Muscle of leg (tissue), 11 donors: ENCODE results near the gene SQSTM1. TPM values are rescaled to one million over a fixed set of nuclear protein-coding genes. Genes with fewer than 3 reads are reported as not detected.
"Not testable (repeated sequence)": the region's sequence is repeated elsewhere in the genome, so short reads cannot be mapped to it uniquely, and the experiment has no call there.

ENCODE experiments used
- DNase-seq: peaks from one replicate; pipeline ENCODE4 v3.0.0; 2013
- H3K27ac ChIP-seq: one replicate; pipeline ENCODE4 v1.5.1; 2013; ENCODE audit warnings: mild to moderate bottlenecking, low read length, control low read depth
- H3K27me3 ChIP-seq: one replicate; pipeline ENCODE4 v1.6.1; 2013; ENCODE audit warnings: low read length; ENCODE audit not compliant: control insufficient read depth, insufficient read depth
- H3K36me3 ChIP-seq: one replicate; pipeline ENCODE4 v1.6.1; 2013; ENCODE audit warnings: low read length; ENCODE audit not compliant: control insufficient read depth, insufficient read depth
- H3K4me1 ChIP-seq: one replicate; pipeline ENCODE4 v1.6.1; 2013; ENCODE audit warnings: low read length; ENCODE audit not compliant: control insufficient read depth, insufficient read depth
- H3K4me3 ChIP-seq: one replicate; pipeline ENCODE4 v1.5.1; 2013; ENCODE audit warnings: low read length, control low read depth
- H3K9me3 ChIP-seq: replicated peaks from 2 replicates; pipeline ENCODE4 v1.6.1; 2013; ENCODE audit warnings: low read depth, low read length; ENCODE audit not compliant: control insufficient read depth
- WGBS: methylation state at CpG from one replicate; pipeline ENCODE4 v1.1.5; 2013; ENCODE audit warnings: missing lambda C conversion rate; ENCODE audit not compliant: insufficient coverage; 5-methylcytosine and 5-hydroxymethylcytosine counted together
- polyA plus RNA-seq, 8 donors: library from polyadenylated mRNA; unstranded; fragments of 120-200 nt; gene quantifications; one replicate each; pipeline versions ENCODE4 v1.2.1 to v1.2.3, GENCODE V29; 2013; ENCODE audit warnings: inconsistent platforms in 1 of 8, low replicate concordance in 1 of 8; ENCODE audit not compliant: insufficient read length in 8 of 8, insufficient read depth in 1 of 8
- total RNA-seq: library from RNA; stranded (reverse); fragments of 120-200 nt; gene quantifications from one replicate; pipeline ENCODE4 v1.2.4, GENCODE V29; 2013

SQSTM1 gene
- total and polyA plus RNA-seq, 9 donors, result 61.2 to 75.9 (median 71.1) TPM

- Histone ChIP-seq H3K9me3 (peaks cover 6% of the 10 kb centered on the region), H3K36me3 (peaks cover 83% of the 10 kb centered on the region), H3K27ac (no peak overlapping the region), H3K27me3 (no peaks in the 10 kb centered on the region), H3K4me3 (no peak overlapping the region), H3K4me1 (no peaks in the 10 kb centered on the region)
- WGBS, result 77% methylated on average over 21 of the region's 21 CpGs
- no peak for DNase-seq
Measured at GRCh38 chr5:179866241-179867078, 45.8 kb downstream of the SQSTM1 start.

- H3K27ac ChIP-seq, result no peak overlapping the region
Measured at GRCh38 chr5:179867079-179867465, 46.4 kb downstream of the SQSTM1 start.

DNA sequence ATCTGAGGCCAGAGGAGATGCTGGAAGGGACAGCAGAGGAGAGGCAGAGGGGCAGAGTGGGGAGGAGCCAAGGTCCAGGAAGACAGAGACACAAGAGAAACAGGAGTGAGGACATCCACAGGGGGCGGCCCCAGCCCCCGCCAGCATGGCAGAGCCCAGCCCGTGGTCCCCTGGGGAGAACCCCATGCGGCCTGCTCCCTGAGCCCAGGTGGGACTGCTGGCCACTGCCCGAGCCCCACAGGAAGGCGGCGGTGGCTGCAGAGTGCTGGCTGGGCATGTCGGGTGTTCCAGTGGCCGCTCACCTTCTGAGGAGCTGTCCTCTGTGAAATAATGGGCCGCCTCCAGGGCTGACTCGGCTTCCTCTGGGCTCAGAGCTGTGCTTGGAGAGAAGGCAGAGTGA is 46.8 kb downstream of the SQSTM1 start:
- Histone ChIP-seq H3K36me3 (peaks cover 81% of the 10 kb centered on the region), H3K4me1 (peaks cover 4% of the 10 kb centered on the region), H3K27ac (no peak overlapping the region), H3K4me3 (no peak overlapping the region), H3K9me3 (peaks cover 1% of the 10 kb centered on the region), H3K27me3 (no peaks in the 10 kb centered on the region)
- WGBS, result 81% methylated on average over 9 of the region's 11 CpGs
- no peak for DNase-seq

More at GRCh38 chr5:179867079-179867465, 46.4 kb downstream of the SQSTM1 start:
- Histone ChIP-seq H3K4me1 (peaks cover under 1% of the 10 kb centered on the region), H3K36me3 (peaks cover 81% of the 10 kb centered on the region), H3K27me3 (no peaks in the 10 kb centered on the region), H3K4me3 (no peak overlapping the region), H3K9me3 (peaks cover 5% of the 10 kb centered on the region)
- no peak for DNase-seq
- 74% methylated on average over 6 of the region's 6 CpGs for WGBS

- Histone ChIP-seq H3K36me3 (peaks cover 81% of the 10 kb centered on the region), H3K27ac (no peak overlapping the region), H3K27me3 (no peaks in the 10 kb centered on the region), H3K4me3 (no peak overlapping the region), H3K9me3 (no peaks in the 10 kb centered on the region), H3K4me1 (peaks cover 4% of the 10 kb centered on the region)
- DNase-seq, result no peak
- WGBS, result 94% methylated on average over 14 of the region's 14 CpGs
Measured at GRCh38 chr5:179868541-179868940, 47.8 kb downstream of the SQSTM1 start.

- Histone ChIP-seq H3K4me3 (no peak overlapping the region), H3K36me3 (peaks cover 81% of the 10 kb centered on the region), H3K27me3 (no peaks in the 10 kb centered on the region), H3K27ac (no peak overlapping the region), H3K9me3 (no peaks in the 10 kb centered on the region), H3K4me1 (peaks cover 4% of the 10 kb centered on the region)
- WGBS, result 78% methylated on average over 4 of the region's 5 CpGs
- DNase-seq, result no peak
Measured at GRCh38 chr5:179869101-179869500, 48.4 kb downstream of the SQSTM1 start.

GRCh38 chr5:179869641-179870402 is 49.1 kb downstream of the SQSTM1 start:
- H3K27ac ChIP-seq, result no peak overlapping the region
- peaks cover 83% of the 10 kb centered on the region for H3K36me3 ChIP-seq
- no peak for DNase-seq
- H3K27me3 ChIP-seq, result no peaks in the 10 kb centered on the region
- 79% methylated on average over 13 of the region's 16 CpGs for WGBS
- H3K4me3 ChIP-seq, result no peak overlapping the region
- no peaks in the 10 kb centered on the region for H3K9me3 ChIP-seq
- peaks cover 4% of the 10 kb centered on the region for H3K4me1 ChIP-seq

- Histone ChIP-seq H3K4me3 (no peak overlapping the region), H3K9me3 (no peaks in the 10 kb centered on the region), H3K27me3 (no peaks in the 10 kb centered on the region), H3K36me3 (peaks cover 82% of the 10 kb centered on the region), H3K27ac (no peak overlapping the region), H3K4me1 (peaks cover 4% of the 10 kb centered on the region)
- 62% methylated on average over 12 of the region's 17 CpGs for WGBS
- DNase-seq, result peak; percentile 67
Measured at GRCh38 chr5:179870403-179870903, 49.7 kb downstream of the SQSTM1 start.

DNA sequence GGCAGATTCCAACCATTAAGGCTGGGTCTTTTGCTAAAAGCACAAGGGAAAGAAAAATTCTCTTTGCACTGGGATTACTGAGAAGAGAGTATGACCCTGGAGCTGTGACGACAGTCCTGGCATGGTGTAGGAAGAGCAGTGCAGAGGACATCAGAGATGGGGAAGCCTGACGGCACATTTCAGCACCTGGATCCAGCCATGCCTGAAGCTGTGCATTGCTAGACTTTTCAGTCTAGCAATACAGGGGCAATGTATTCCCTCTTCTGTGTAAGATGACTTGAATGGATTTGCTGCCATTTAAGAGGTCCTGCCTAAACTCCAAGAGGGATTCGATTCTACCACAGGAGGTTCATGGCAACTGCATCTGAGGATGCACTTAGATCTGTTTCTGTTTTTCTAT is 50.2 kb downstream of the SQSTM1 start:
- peaks cover 86% of the 10 kb centered on the region for H3K36me3 ChIP-seq

DNA sequence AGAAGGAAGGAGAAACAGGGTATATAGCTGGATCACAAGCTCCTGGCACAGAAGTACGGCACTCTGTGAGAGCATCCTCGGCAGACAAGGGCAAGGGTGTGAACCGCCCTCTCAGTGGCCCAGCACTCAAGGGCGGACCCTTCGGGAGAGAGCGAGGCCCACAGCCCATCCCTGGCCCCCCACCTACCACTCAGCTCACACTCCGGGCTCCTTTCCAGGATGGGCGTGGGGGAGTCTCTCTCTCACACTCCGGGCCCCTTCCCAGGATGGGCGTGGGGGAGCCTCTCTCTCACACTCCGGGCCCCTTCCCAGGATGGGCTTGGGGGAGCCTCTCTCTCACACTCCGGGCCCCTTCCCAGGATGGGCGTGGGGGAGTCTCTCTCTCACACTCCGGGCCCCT is 50.8 kb downstream of the SQSTM1 start:
- WGBS, result no CpG with 5 or more reads among the region's 14 CpGs
- H3K4me3 ChIP-seq, H3K4me1 ChIP-seq, H3K27me3 ChIP-seq, H3K9me3 ChIP-seq: not testable (repeated sequence)
- H3K27ac ChIP-seq, result peak overlapping the region; percentile 6
- peaks cover 86% of the 10 kb centered on the region for H3K36me3 ChIP-seq
- peak; percentile 83 for DNase-seq

More for the DNA sequence above, 50.2 kb downstream of the SQSTM1 start:
- Histone ChIP-seq H3K4me3 (no peak overlapping the region), H3K27me3 (no peaks in the 10 kb centered on the region), H3K4me1 (peaks cover 4% of the 10 kb centered on the region), H3K9me3 (no peaks in the 10 kb centered on the region), H3K27ac (no peak overlapping the region)
- DNase-seq, result no peak
- 77% methylated on average over 2 of the region's 3 CpGs for WGBS
